Lower leg skin (tissue), 4 donors: ENCODE results near the gene UBE2G1. TPM values are rescaled to one million over a fixed set of nuclear protein-coding genes. Genes with fewer than 3 reads are reported as not detected.

Source experiments
- DNase-seq, 2 donors: peaks; one replicate each; pipeline ENCODE4 v3.0.0-alpha.2; 2019; ENCODE audit warnings: low spot score in 2 of 2
- H3K4me3 ChIP-seq: fragments of 200-600 bp; sonication (generic); 2 replicates; pipeline ENCODE4 v1.5.1; 2017; ENCODE audit warnings: mild to moderate bottlenecking, low read depth; ENCODE audit not compliant: poor library complexity, severe bottlenecking
- CTCF ChIP-seq, 3 donors: fragments of 450-650 bp; IDR thresholded peaks; one replicate each; pipeline ENCODE4 v1.5.1; 2016; ENCODE audit warnings: antibody characterized with exemption in 3 of 3, mild to moderate bottlenecking in 3 of 3, moderate library complexity in 2 of 3
- POLR2A ChIP-seq, 2 donors: fragments of 450-650 bp; IDR thresholded peaks; one replicate each; pipeline ENCODE4 v1.6.1; 2016 to 2017; ENCODE audit warnings: antibody characterized with exemption in 2 of 2, mild to moderate bottlenecking in 1 of 2, moderate library complexity in 1 of 2
- WGBS, 2 donors: methylation state at CpG; one replicate each; pipeline ENCODE4 v1.1.5; 2018; 5-methylcytosine and 5-hydroxymethylcytosine counted together
- intact Hi-C: fragments of 100-400 bp; cut with DNase I; formaldehyde crosslinking; loops from one replicate; pipeline ENCODE4 v1.15.0; 2023; ENCODE audit warnings: low total_unique reads
- total RNA-seq, 4 donors: library from RNA; depleted of rRNA; stranded (reverse); fragments of >200 nt; gene quantifications; one replicate each; pipeline ENCODE4 v1.1.0, GENCODE V29; 2016

UBE2G1 gene
- total RNA-seq, 4 donors from 2014 or later = 72.3 to 84.3 (median 78.5) TPM

- DNase-seq = peak in 1 of 2 donors; percentile 7
- no peak for TF ChIP-seq POLR2A (IDR thresholded peaks at IDR 0.05)
- no peak overlapping the region for H3K4me3 ChIP-seq
- intact Hi-C loops = loop anchor here (5.0 kb wide), 1 partner anchor 141 kb away; no protein-coding TSS in a partner anchor
- 88 to 92% methylated on average over 4 of the region's 4 CpGs for WGBS, 2 donors
Observed at GRCh38 chr17:4221163-4221562, 145.3 kb downstream of the UBE2G1 start.

- 65 to 74% methylated on average over 7 of the region's 7 CpGs for WGBS, 2 donors
- peak in 1 of 2 donors; percentile 54 for DNase-seq
- TF ChIP-seq CTCF (IDR thresholded peaks at IDR 0.05) = no peak
- TF ChIP-seq POLR2A (IDR thresholded peaks at IDR 0.05) = no peak
- H3K4me3 ChIP-seq = no peak overlapping the region
- intact Hi-C loops = loop anchor here (5.0 kb wide), 1 partner anchor 142 kb away; no protein-coding TSS in a partner anchor
Observed at GRCh38 chr17:4220655-4221054, 145.8 kb downstream of the UBE2G1 start.

Other genes with a start within 250 kb of the UBE2G1 start
- gene ZZEF1, start 223.6 kb downstream of the UBE2G1 start, total RNA-seq = 10 to 100 TPM; 39.1 to 67.4 (median 53.9) TPM
- 10 to 100 TPM; 23.9 to 41.9 (median 33.0) TPM for gene CYB5D2, start 223.5 kb downstream of the UBE2G1 start, total RNA-seq
- gene ANKFY1, start 102.7 kb downstream of the UBE2G1 start, total RNA-seq = 10 to 100 TPM; 30.7 to 35.7 (median 32.7) TPM
- gene SPNS3, start 67.3 kb upstream of the UBE2G1 start, total RNA-seq = under 1 TPM in 2 of 4 donors, not detected in 2; 0.16 to 0.56 TPM
- 100 to 1,000 TPM in 1 of 4 donors, 10 to 100 TPM in 3; 74.9 to 132 (median 87.5) TPM for gene SPNS2, start 132.2 kb upstream of the UBE2G1 start, total RNA-seq
- gene MYBBP1A, start 188.7 kb upstream of the UBE2G1 start, total RNA-seq = 10 to 100 TPM; 53.9 to 83.7 (median 54.5) TPM
- 100 to 1,000 TPM; 133 to 232 (median 184) TPM for gene GGT6, start 193.9 kb upstream of the UBE2G1 start, total RNA-seq
- gene SMTNL2, start 217.9 kb upstream of the UBE2G1 start, total RNA-seq = 1 to 10 TPM in 2 of 4 donors, under 1 TPM in 1, not detected in 1; 0.25 to 3.0 (median 1.0) TPM